ENCODE data around the gene DENND1B.

DNA sequence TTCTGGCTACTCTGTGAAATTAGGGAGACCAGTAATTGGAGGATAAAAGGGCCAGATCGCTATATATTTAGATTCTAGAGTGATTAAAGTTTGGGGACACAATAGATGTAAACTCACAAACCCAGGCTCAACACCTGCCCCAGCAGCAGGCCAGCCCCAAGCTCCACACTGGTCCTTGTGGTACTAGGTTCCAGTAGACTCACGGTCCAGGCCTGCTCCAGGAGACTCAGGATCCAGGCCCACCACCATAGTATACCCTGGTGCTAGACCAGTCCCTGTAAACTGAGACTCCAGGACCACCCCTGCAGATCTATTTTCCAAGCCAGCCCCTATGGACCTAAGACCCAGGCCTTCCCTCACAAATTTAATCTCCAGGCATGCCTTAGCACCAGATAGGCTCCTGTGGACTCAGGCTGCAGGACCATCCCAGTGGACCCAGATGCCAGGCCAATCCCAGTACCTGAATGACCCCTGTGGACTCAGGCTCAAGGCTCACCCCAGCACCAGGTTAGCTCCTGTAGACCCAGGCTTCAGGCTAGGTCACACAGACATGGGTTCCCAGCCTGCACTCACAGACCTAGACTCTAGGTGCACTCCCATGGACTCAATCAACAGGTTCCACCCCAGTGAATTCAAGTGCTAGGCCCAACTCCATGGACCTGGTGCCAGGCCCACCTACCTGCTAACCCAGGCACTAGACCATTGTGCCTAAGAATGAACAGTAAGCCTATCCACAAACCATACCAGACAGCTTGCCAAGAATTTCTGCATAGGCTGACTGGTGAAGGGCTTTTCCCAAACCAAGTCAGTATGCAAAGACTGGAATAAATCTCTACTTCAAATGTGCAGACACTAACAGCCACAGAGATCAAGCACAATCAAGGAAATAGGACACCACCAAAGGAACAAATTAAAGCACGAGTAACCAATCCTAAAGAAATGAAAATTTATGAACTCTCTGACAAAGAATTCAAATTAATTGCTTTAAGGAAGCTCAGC lies 13.8 kb upstream of the DENND1B start:
- TF ChIP-seq CTCF (IDR thresholded peaks at IDR 0.05; ENCODE audit: low read depth, low read length, missing input control) (no peak), REST (IDR thresholded peaks at IDR 0.05) (no peak), YY1 (IDR thresholded peaks at IDR 0.05) (no peak), MAX (IDR thresholded peaks at IDR 0.05) (no peak), HNF4G (IDR thresholded peaks at IDR 0.05) (no peak), RXRA (IDR thresholded peaks at IDR 0.05) (no peak), FOXA1 (IDR thresholded peaks at IDR 0.05) (no peak), NR2F2 (IDR thresholded peaks at IDR 0.05) (no peak), TAF1 (conservative IDR thresholded peaks at IDR 0.05) (no peak), RAD21 (IDR thresholded peaks at IDR 0.05) (no peak), JUND (IDR thresholded peaks at IDR 0.05) (no peak), GABPA (IDR thresholded peaks at IDR 0.05 in 1 of 2, conservative IDR thresholded peaks at IDR 0.05 in 1 of 2) (no peak), SP1 (IDR thresholded peaks at IDR 0.05) (no peak)
- TF ChIP-seq, protein P1, sequence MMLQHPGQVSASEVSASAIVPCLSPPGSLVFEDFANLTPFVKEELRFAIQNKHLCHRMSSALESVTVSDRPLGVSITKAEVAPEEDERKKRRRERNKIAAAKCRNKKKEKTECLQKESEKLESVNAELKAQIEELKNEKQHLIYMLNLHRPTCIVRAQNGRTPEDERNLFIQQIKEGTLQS (IDR thresholded peaks at IDR 0.05): no peak

All from liver (tissue), 3 donors.